Measurements from ENCODE around the gene ZNF609.
"Not testable (repeated sequence)": the region's sequence is repeated elsewhere in the genome, so short reads cannot be mapped to it uniquely, and the experiment has no call there.

The ZNF609 gene

DNA sequence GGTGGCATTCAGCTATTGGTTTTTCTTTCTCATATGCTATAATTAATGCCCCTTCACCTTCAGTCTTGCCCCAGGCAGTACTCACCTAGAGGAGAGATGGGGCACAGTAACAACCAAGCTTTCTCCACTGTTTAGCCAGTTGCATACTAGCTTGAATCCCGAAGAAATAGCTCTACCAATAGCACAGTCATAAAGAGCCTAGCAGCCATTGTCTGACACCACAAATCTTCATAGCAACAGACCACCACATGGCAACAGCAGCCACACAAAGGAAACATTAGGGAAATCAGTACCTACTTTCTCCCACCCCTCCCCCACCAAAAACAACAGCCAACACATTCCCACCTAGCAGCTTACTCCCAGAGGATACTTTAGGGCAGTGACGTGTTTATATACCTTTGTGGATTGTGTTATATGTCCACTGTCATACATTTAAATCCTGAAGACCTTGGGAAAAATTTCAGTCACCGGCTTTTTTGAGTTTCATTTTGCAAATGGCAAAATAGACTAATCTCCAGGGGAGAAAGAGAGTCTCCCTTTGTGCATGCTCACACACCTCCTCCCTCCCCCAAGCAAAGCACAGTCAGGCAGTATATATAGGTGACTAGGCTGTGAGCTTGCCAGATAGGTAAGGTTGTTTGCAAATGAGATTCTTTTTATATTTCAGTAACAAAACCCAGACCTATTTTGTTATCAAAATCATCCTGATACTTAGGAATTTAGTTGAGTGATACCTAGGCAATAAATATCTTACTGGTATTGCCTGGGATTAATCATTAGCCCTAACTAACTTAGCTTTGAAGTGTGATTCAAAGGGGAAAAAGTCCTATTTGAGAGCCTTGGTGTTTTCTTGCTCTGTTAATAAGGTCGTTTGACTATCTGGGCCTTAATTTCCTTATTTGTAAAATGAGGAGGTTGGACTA is 174.5 kb downstream of the ZNF609 start:
- ChIA-PET CTCF (interaction anchor here (0.8 to 1.7 kb wide), 2 partner anchors 19 to 164 kb away, joined by 3 to 5 read pairs; no protein-coding TSS in a partner anchor), POLR2A (ENCODE audit: low non-redundant PET) (no interaction called here)
- no peak overlapping the region for H3K27ac ChIP-seq
- TF ChIP-seq CTCF (conservative IDR thresholded peaks at IDR 0.05; ENCODE audit: low read depth), result no peak
- no peak for DNase-seq (ENCODE audit: low spot score)

DNA sequence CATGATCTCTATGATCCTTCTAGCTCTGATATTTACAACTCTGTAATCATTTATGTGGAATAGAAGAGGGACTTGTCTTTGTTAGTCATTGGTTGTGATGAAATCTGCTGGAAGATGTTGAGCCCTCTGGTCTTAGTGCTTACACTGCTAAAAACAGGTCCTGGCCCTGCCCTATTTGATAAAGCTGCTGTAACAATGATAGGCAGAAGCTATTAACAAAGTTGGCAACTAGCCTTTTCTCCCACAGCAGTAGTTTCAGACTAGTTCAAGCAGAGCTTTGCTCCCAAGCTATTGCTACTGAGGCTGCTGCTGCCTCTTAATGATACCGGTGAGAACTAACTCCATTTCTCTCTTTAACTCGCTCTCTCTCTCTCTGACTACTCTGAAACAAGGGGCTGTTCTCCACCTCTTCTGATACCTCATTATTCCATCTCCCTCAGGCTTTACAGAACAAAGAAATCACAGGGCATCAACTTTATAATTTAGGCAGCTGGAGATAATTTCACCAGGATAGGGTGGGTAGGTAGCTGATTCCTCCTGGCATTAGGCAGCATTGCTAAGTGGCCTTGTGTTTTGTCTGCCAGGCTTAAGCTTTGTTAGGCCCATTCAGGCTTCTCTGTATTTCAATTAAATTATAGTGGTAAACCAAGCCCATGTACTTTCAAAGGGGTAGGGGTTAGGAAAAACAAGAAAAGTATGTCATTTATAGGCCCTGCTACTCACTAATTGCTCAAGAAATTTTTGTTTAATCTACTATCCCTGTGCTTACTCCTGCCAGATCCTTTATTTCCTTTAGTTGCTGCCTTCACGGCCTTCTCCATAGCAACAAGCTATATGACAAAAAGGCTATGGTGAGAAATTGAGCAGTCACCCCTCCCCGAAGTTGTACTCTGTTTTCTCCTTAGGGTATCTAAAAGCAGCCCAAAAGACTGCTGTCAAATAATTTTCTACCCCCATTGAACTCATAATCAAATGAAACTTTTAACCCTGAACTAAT is 175.4 kb downstream of the ZNF609 start:
- ChIA-PET POLR2A (ENCODE audit: low non-redundant PET) (no interaction called here), CTCF (interaction anchor here (0.8 to 1.7 kb wide), 2 partner anchors 18 to 165 kb away, joined by 3 to 5 read pairs; no protein-coding TSS in a partner anchor)
- TF ChIP-seq CTCF (conservative IDR thresholded peaks at IDR 0.05; ENCODE audit: low read depth), result no peak
- H3K27ac ChIP-seq, result no peak overlapping the region
- peak; percentile 42 for DNase-seq (ENCODE audit: low spot score)

- POLR2A ChIA-PET (ENCODE audit: low non-redundant PET), result no interaction called here
- TF ChIP-seq CTCF (conservative IDR thresholded peaks at IDR 0.05; ENCODE audit: low read depth), result no peak
- H3K27ac ChIP-seq, result no peak overlapping the region
- no peak for DNase-seq (ENCODE audit: low spot score)
- CTCF ChIA-PET, result interaction anchor here (0.7 kb wide), 1 partner anchor 25 kb away, joined by 5 read pairs; no protein-coding TSS in a partner anchor
Observed at GRCh38 chr15:64636556-64636955, 176.2 kb downstream of the ZNF609 start.

DNA sequence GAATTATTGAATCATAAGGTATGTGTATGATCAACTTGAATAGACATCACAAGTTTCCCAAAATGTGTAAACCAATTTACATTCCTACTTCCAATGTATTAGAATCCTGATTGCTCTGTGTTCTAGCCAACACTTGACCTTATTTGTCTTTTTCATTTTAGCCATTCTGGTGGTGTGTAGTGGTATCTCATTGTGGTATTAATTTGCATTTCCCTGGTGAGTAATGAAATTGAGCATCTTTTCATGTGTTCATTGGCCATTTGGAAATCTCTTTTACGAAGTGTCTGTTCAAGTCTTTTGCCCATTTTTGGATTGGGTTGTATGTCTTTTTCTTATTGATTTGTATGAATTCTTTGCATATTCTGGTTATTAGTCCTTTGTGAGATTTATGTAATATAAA is 177.0 kb downstream of the ZNF609 start:
- ChIA-PET CTCF (interaction anchor here (0.7 kb wide), 1 partner anchor 26 kb away, joined by 5 read pairs; no protein-coding TSS in a partner anchor), POLR2A (ENCODE audit: low non-redundant PET) (no interaction called here)
- H3K27ac ChIP-seq, result no peak overlapping the region
- no peak for DNase-seq (ENCODE audit: low spot score)
- no peak for TF ChIP-seq CTCF (conservative IDR thresholded peaks at IDR 0.05; ENCODE audit: low read depth)

GRCh38 chr15:64639744-64640143 is 179.4 kb downstream of the ZNF609 start:
- H3K27ac ChIP-seq; DNase-seq (ENCODE audit: low spot score); CTCF ChIA-PET; POLR2A ChIA-PET (ENCODE audit: low non-redundant PET): not testable (repeated sequence)

DNA sequence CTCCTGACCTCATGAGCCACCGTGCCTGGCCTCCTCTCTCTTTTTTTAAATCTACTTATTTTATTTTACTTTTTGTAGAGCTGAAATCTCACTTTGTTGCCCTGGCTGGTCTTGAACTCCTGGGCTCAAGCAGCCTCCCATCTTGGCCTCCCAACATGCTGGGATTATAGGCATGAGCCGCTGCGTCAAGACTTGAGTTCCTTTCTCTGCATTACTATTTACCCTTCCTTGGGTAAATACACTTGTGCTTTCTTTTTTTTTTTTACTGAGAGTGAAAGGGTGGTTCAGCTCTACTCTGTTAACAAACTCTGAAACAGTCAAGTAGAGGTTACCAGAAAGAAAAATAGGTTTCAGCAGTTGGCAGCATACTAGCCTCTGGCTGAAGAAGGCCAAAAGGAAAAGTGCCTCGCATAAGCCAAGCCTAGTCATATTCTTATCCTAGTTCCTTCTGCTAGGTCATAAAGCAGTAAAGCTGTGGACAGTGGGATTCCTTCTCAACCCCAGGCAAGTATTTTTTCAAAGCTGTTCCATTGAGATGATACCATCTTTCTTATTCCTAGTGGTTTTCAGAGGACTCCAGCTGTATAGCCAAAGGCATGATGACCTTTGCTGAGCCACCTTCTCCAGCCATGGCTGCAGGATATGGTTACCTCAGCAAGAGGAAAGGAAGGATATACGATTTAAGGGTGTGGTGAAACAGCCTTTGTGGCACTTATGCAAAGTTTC is 179.9 kb downstream of the ZNF609 start:
- H3K27ac ChIP-seq, result no peak overlapping the region
- no peak for TF ChIP-seq CTCF (conservative IDR thresholded peaks at IDR 0.05; ENCODE audit: low read depth)
- POLR2A ChIA-PET (ENCODE audit: low non-redundant PET), result no interaction called here
- no peak for DNase-seq (ENCODE audit: low spot score)
- CTCF ChIA-PET, result interaction anchor here (0.6 kb wide), 1 partner anchor 28 kb away, joined by 3 read pairs; no protein-coding TSS in a partner anchor

All from RWPE1 (cell line).